HepG2 (cell line): ENCODE results near the gene MIEF1. TPM values are rescaled to one million over a fixed set of nuclear protein-coding genes. Genes with fewer than 3 reads are reported as not detected.

ENCODE experiments used
- CTCF ChIP-seq: sonication (generic); formaldehyde crosslinking; IDR thresholded peaks from 2 replicates; pipeline ENCODE4 v1.5.0; 2020; ENCODE audit warnings: mild to moderate bottlenecking, missing genetic modification reagents, moderate library complexity
- DMAP1 ChIP-seq: IDR thresholded peaks from 2 replicates; pipeline ENCODE4 v1.6.1; 2016
- FOXA1 ChIP-seq, 2 experiments: fragments of 450-650 bp in 1 of 2; sonication (generic) in 1 of 2; formaldehyde crosslinking in 1 of 2; IDR thresholded peaks; 2 replicates each; pipeline versions ENCODE4 v1.4.0 to v1.6.1; 2016 to 2020; ENCODE audit warnings: missing genetic modification reagents in 1 of 2
- HMGXB4 ChIP-seq, 2 experiments: sonication (generic) in 1 of 2; formaldehyde crosslinking in 1 of 2; IDR thresholded peaks; 2 replicates each; pipeline versions ENCODE4 v1.4.0 to v1.6.1; 2018 to 2020; ENCODE audit warnings: missing genetic modification reagents in 2 of 2, borderline replicate concordance in 1 of 2, low read depth in 1 of 2, mild to moderate bottlenecking in 1 of 2, missing biosample characterization in 1 of 2
- HNRNPLL ChIP-seq: fragments of 200-400 bp; formaldehyde crosslinking; IDR thresholded peaks from 2 replicates; pipeline ENCODE4 v1.6.1; 2017; ENCODE audit warnings: mild to moderate bottlenecking, low read depth, low read length; ENCODE audit not compliant: poor library complexity, severe bottlenecking
- MTA3 ChIP-seq: sonication (generic); formaldehyde crosslinking; IDR thresholded peaks from 2 replicates; pipeline ENCODE4 v1.4.0; 2020; ENCODE audit warnings: missing genetic modification reagents
- RARG ChIP-seq: sonication (generic); formaldehyde crosslinking; IDR thresholded peaks from 2 replicates; pipeline ENCODE4 v1.4.0; 2020; ENCODE audit warnings: low read depth, mild to moderate bottlenecking, missing genetic modification reagents
- RBM22 ChIP-seq: fragments of 200-400 bp; formaldehyde crosslinking; optimal IDR thresholded peaks from 2 replicates; pipeline ENCODE3; 2017; ENCODE audit warnings: mild to moderate bottlenecking, low read length, moderate library complexity
- RNF219 ChIP-seq: sonication (generic); formaldehyde crosslinking; IDR thresholded peaks from 2 replicates; pipeline ENCODE4 v1.5.0; 2020; ENCODE audit warnings: mild to moderate bottlenecking, missing genetic modification reagents
- SAP130 ChIP-seq: IDR thresholded peaks from 2 replicates; pipeline ENCODE4 v1.6.1; 2016; ENCODE audit warnings: low read depth
- TSC22D2 ChIP-seq: sonication (generic); formaldehyde crosslinking; IDR thresholded peaks from 2 replicates; pipeline ENCODE4 v1.5.1; 2020; ENCODE audit warnings: missing genetic modification reagents, mild to moderate bottlenecking, borderline replicate concordance
- WIZ ChIP-seq: sonication (generic); formaldehyde crosslinking; IDR thresholded peaks from 2 replicates; pipeline ENCODE4 v1.5.1; 2020; ENCODE audit warnings: mild to moderate bottlenecking, missing genetic modification reagents
- YY1 ChIP-seq: IDR thresholded peaks from 2 replicates; pipeline ENCODE4 v1.6.1; 2011; ENCODE audit warnings: low read length, low read depth, moderate library complexity, mild to moderate bottlenecking; ENCODE audit not compliant: insufficient read depth, insufficient replicate concordance
- ZBTB26 ChIP-seq: IDR thresholded peaks from 2 replicates; pipeline ENCODE4 v1.6.1; 2016; ENCODE audit warnings: missing compliant biosample characterization, missing genetic modification reagents, borderline replicate concordance
- ZFP90 ChIP-seq: sonication (generic); formaldehyde crosslinking; IDR thresholded peaks from 2 replicates; pipeline ENCODE4 v1.8.0; 2022; ENCODE audit warnings: missing genetic modification reagents, mild to moderate bottlenecking, inconsistent platforms, borderline replicate concordance
- ZNF331 ChIP-seq: sonication (generic); formaldehyde crosslinking; IDR thresholded peaks from 2 replicates; pipeline ENCODE4 v1.4.0; 2020; ENCODE audit warnings: missing genetic modification reagents
- ZNF382 ChIP-seq: sonication (generic); formaldehyde crosslinking; IDR thresholded peaks from 2 replicates; pipeline ENCODE4 v1.5.0; 2020; ENCODE audit warnings: missing genetic modification reagents, mild to moderate bottlenecking, borderline replicate concordance
- ZNF614 ChIP-seq: IDR thresholded peaks from 2 replicates; pipeline ENCODE4 v1.6.1; 2018; ENCODE audit warnings: missing biosample characterization, missing genetic modification reagents, inconsistent platforms, borderline replicate concordance
- ZNF703 ChIP-seq: sonication (generic); formaldehyde crosslinking; IDR thresholded peaks from 2 replicates; pipeline ENCODE4 v1.5.1; 2020; ENCODE audit warnings: missing genetic modification reagents, mild to moderate bottlenecking, moderate library complexity, borderline replicate concordance
- ZNF761 ChIP-seq: sonication (generic); formaldehyde crosslinking; conservative IDR thresholded peaks from 2 replicates; pipeline ENCODE4 v1.4.0; 2020; ENCODE audit warnings: mild to moderate bottlenecking, missing genetic modification reagents
- ZNF766 ChIP-seq: sonication (generic); formaldehyde crosslinking; IDR thresholded peaks from 2 replicates; pipeline ENCODE4 v1.5.0; 2020; ENCODE audit warnings: missing genetic modification reagents, borderline replicate concordance
- ZNF792 ChIP-seq: IDR thresholded peaks from 2 replicates; pipeline ENCODE4 v1.6.1; 2016
- polyA plus RNA-seq, 8 experiments: library from polyadenylated mRNA; depleted of rRNA in 3 of 8; stranded (reverse) in 7 of 8; unstranded in 1 of 8; fragments of >200 nt; fragmentation: Illumina TruSeq in 4 of 8; extraction: Trizol in 4 of 8; gene quantifications; 2 replicates each; pipeline versions ENCODE4 v1.2.1 to v1.2.3, GENCODE V29; 2011 to 2016; ENCODE audit warnings: low read depth in 4 of 8, missing spikeins in 1 of 8, mixed read lengths in 1 of 8; ENCODE audit not compliant: insufficient read depth in 1 of 8
- total RNA-seq, 5 experiments: library from RNA; depleted of rRNA; stranded (reverse); fragments of >200 nt; fragmentation: Illumina TruSeq; extraction: Trizol; gene quantifications; 2 replicates each; pipeline ENCODE4 v1.2.3, GENCODE V29; 2016; ENCODE audit warnings: low read depth in 1 of 5

Gene MIEF1
- total and polyA plus RNA-seq, 2 of the 13 experiments (the other 11 are each of a cell fraction or from before 2014, with no cell fraction given): 21.7 to 34.8 TPM

GRCh38 chr22:39502109-39502788, at the start of gene MIEF1 (continued):
- TF ChIP-seq ZNF766: peak; percentile 69; the same call in 1 of the 2 replicates
- no peak for TF ChIP-seq FOXA1 (IDR thresholded peaks at IDR 0.05)
- peak; percentile 47; the same call in 1 of the 2 replicates for TF ChIP-seq FOXA1 (CRISPR knock-in tag; IDR thresholded peaks at IDR 0.05)
- TF ChIP-seq YY1: peak; percentile 94
- TF ChIP-seq ZNF761 (CRISPR knock-in tag): 0 out of 2 replicates have a peak, but pooled peaks have one; percentile 40
- peak; percentile 65; the same call in 1 of the 2 replicates for TF ChIP-seq ZBTB26 (CRISPR knock-in tag)
- no peak for TF ChIP-seq MTA3 (CRISPR knock-in tag)
- TF ChIP-seq ZNF792 (CRISPR knock-in tag): peak; percentile 84
- 0 out of 2 replicates have a peak, but pooled peaks have one; percentile 60 for TF ChIP-seq ZNF614 (CRISPR knock-in tag)
- TF ChIP-seq RBM22: no peak
- peak; percentile 96 for TF ChIP-seq SAP130 (CRISPR knock-in tag)
- TF ChIP-seq CTCF (CRISPR knock-in tag): no peak; the same call in 1 of the 2 replicates
- TF ChIP-seq ZNF703 (CRISPR knock-in tag): no peak
- 0 out of 2 replicates have a peak, but pooled peaks have one; percentile 50 for TF ChIP-seq RARG (CRISPR knock-in tag)
- peak; percentile 94 for TF ChIP-seq DMAP1 (CRISPR knock-in tag)
- no peak for TF ChIP-seq ZNF382 (CRISPR knock-in tag)
- no peak for TF ChIP-seq RNF219
- TF ChIP-seq ZFP90 (CRISPR knock-in tag): no peak; the same call in 1 of the 2 replicates
- no peak; the same call in 1 of the 2 replicates for TF ChIP-seq TSC22D2 (CRISPR knock-in tag)
- peak; percentile 78 to 84; a peak in 3 of 4 replicates for TF ChIP-seq HMGXB4 (CRISPR knock-in tag; IDR thresholded peaks at IDR 0.05; ENCODE audit: borderline replicate concordance in 1 of 2, low read depth in 1 of 2)
- TF ChIP-seq HNRNPLL: peak; percentile 70
- peak; percentile 92 for TF ChIP-seq WIZ (CRISPR knock-in tag)
- peak; percentile 89 for TF ChIP-seq ZNF331 (CRISPR knock-in tag)
